Astrocyte (in vitro differentiated cells and primary cell): Measurements from ENCODE around the gene MLNR. TPM values are rescaled to one million over a fixed set of nuclear protein-coding genes. Genes with fewer than 3 reads are reported as not detected.

ENCODE experiments used
- DNase-seq: peaks from one replicate; pipeline ENCODE4 v3.0.0-alpha.2; 2010; ENCODE audit warnings: low read depth
- FAIRE-seq: peaks from 2 replicates; lab custom pipeline; 2011; peaks lifted over from hg19 to GRCh38; lab: Jason Lieb, UNC
- H2AFZ ChIP-seq: 2 replicates; pipeline ENCODE4 v1.6.0; 2012; ENCODE audit warnings: low read depth, low read length, inconsistent platforms
- H3K27ac ChIP-seq: 2 replicates; pipeline ENCODE4 v1.5.1; 2011; ENCODE audit warnings: low read depth, low read length, inconsistent platforms
- H3K27me3 ChIP-seq: 2 replicates; pipeline ENCODE4 v1.6.0; 2011; ENCODE audit warnings: low read length, inconsistent platforms; ENCODE audit not compliant: insufficient read depth
- H3K36me3 ChIP-seq: 2 replicates; pipeline ENCODE4 v1.5.1; 2011; ENCODE audit warnings: low read length, inconsistent platforms; ENCODE audit not compliant: insufficient read depth
- H3K4me1 ChIP-seq: 2 replicates; pipeline ENCODE4 v1.5.1; 2011; ENCODE audit warnings: low read length, inconsistent platforms; ENCODE audit not compliant: insufficient read depth
- H3K4me2 ChIP-seq: 2 replicates; pipeline ENCODE4 v1.6.0; 2012; ENCODE audit warnings: low read length, inconsistent platforms
- H3K4me3 ChIP-seq: 2 replicates; pipeline ENCODE4 v1.5.1; 2011; ENCODE audit warnings: low read depth, mild to moderate bottlenecking, low read length, inconsistent platforms; ENCODE audit not compliant: insufficient read depth
- H3K79me2 ChIP-seq: 2 replicates; pipeline ENCODE4 v1.6.0; 2012; ENCODE audit warnings: mild to moderate bottlenecking, low read length, inconsistent platforms; ENCODE audit not compliant: insufficient read depth
- H3K9ac ChIP-seq: 2 replicates; pipeline ENCODE4 v1.6.0; 2012; ENCODE audit warnings: mild to moderate bottlenecking, low read length, inconsistent platforms
- H3K9me3 ChIP-seq: 2 replicates; pipeline ENCODE4 v1.5.1; 2012; ENCODE audit warnings: low read depth, mild to moderate bottlenecking, low read length, inconsistent platforms; ENCODE audit not compliant: insufficient read depth
- H4K20me1 ChIP-seq: 2 replicates; pipeline ENCODE4 v1.6.0; 2012; ENCODE audit warnings: low read length, inconsistent platforms; ENCODE audit not compliant: insufficient read depth
- H3K27ac Mint-ChIP-seq: one replicate; pipeline ENCODE4 v1.8.0; 2021; ENCODE audit warnings: mild to moderate bottlenecking, mixed read lengths; ENCODE audit not compliant: unreplicated experiment
- H3K27me3 Mint-ChIP-seq: one replicate; pipeline ENCODE4 v1.8.0; 2021; ENCODE audit warnings: low read depth, mixed read lengths; ENCODE audit not compliant: unreplicated experiment
- H3K36me3 Mint-ChIP-seq: one replicate; pipeline ENCODE4 v1.8.0; 2021; ENCODE audit warnings: low read depth, mixed read lengths; ENCODE audit not compliant: unreplicated experiment
- H3K4me1 Mint-ChIP-seq: one replicate; pipeline ENCODE4 v1.8.0; 2021; ENCODE audit warnings: low read depth, mixed read lengths; ENCODE audit not compliant: unreplicated experiment
- H3K4me3 Mint-ChIP-seq: one replicate; pipeline ENCODE4 v1.8.0; 2021; ENCODE audit warnings: mild to moderate bottlenecking, moderate library complexity, mixed read lengths; ENCODE audit not compliant: unreplicated experiment
- H3K9me3 Mint-ChIP-seq: one replicate; pipeline ENCODE4 v1.8.0; 2021; ENCODE audit warnings: mild to moderate bottlenecking, mixed read lengths; ENCODE audit not compliant: unreplicated experiment
- EZH2 ChIP-seq: IDR thresholded peaks from 2 replicates; pipeline ENCODE4 v1.6.1; 2012; ENCODE audit warnings: mild to moderate bottlenecking, low read length, inconsistent platforms; ENCODE audit not compliant: insufficient read depth
- total RNA-seq: library from RNA; stranded (reverse); gene quantifications from 2 replicates; pipeline ENCODE4 v1.2.1, GENCODE V29; 2021
- TF ChIP-seq, protein P1 (sequence below): IDR thresholded peaks from 2 replicates; pipeline ENCODE4 v1.5.1; 2011; ENCODE audit warnings: low read depth, mild to moderate bottlenecking, inconsistent platforms, low read length, moderate library complexity; ENCODE audit not compliant: insufficient read depth

MLNR gene
- total RNA-seq, 1 donor from 2014 or later = not detected

DNA sequence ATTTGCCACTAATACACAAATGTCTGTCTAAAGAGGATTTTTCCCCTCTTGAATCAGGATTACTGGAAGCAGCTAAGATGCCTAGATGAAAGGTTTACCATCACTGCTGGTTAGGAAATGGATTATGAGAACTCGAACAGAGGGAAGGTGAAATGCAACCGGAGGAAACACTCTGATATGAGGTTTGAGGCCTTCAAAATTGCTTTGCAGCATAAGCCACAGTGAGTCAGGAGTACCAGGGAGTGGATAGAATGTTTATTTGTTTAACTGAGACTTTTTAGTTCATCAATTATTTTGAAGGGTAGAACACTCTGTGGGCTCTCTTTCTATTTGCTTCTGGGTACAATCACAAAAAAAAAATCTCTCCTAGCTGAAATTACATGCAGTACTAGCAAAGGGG is 45.7 kb downstream of the MLNR start:
- Histone ChIP-seq H2AFZ (no peak overlapping the region), H3K4me1 (no peaks in the 10 kb centered on the region), H3K27me3 (no peaks in the 10 kb centered on the region), H3K36me3 (no peaks in the 10 kb centered on the region), H3K79me2 (no peaks in the 10 kb centered on the region), H3K4me2 (no peak overlapping the region), H3K4me3 (no peak overlapping the region), H3K9ac (no peak overlapping the region), H3K9me3 (no peaks in the 10 kb centered on the region), H3K27ac (no peak overlapping the region), H4K20me1 (no peaks in the 10 kb centered on the region)
- Mint-ChIP-seq H3K27me3 (no peaks in the 10 kb centered on the region), H3K9me3 (no peaks in the 10 kb centered on the region), H3K4me3 (no peak overlapping the region), H3K36me3 (peaks cover 14% of the 10 kb centered on the region), H3K27ac (no peak overlapping the region), H3K4me1 (peaks cover 2% of the 10 kb centered on the region)
- no peak for FAIRE-seq
- DNase-seq = peak; percentile 75
- no peak for TF ChIP-seq EZH2
- TF ChIP-seq, protein P1, sequence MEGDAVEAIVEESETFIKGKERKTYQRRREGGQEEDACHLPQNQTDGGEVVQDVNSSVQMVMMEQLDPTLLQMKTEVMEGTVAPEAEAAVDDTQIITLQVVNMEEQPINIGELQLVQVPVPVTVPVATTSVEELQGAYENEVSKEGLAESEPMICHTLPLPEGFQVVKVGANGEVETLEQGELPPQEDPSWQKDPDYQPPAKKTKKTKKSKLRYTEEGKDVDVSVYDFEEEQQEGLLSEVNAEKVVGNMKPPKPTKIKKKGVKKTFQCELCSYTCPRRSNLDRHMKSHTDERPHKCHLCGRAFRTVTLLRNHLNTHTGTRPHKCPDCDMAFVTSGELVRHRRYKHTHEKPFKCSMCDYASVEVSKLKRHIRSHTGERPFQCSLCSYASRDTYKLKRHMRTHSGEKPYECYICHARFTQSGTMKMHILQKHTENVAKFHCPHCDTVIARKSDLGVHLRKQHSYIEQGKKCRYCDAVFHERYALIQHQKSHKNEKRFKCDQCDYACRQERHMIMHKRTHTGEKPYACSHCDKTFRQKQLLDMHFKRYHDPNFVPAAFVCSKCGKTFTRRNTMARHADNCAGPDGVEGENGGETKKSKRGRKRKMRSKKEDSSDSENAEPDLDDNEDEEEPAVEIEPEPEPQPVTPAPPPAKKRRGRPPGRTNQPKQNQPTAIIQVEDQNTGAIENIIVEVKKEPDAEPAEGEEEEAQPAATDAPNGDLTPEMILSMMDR = no peak

- Histone ChIP-seq H3K4me1 (no peaks in the 10 kb centered on the region), H4K20me1 (no peaks in the 10 kb centered on the region), H3K27ac (no peak overlapping the region), H3K9me3 (no peaks in the 10 kb centered on the region), H3K36me3 (no peaks in the 10 kb centered on the region), H3K4me2 (no peak overlapping the region), H3K79me2 (no peaks in the 10 kb centered on the region), H3K9ac (no peak overlapping the region), H3K4me3 (no peak overlapping the region), H2AFZ (no peak overlapping the region), H3K27me3 (no peaks in the 10 kb centered on the region)
- Mint-ChIP-seq H3K4me3 (no peak overlapping the region), H3K4me1 (no peaks in the 10 kb centered on the region), H3K27me3 (no peaks in the 10 kb centered on the region), H3K9me3 (no peaks in the 10 kb centered on the region), H3K36me3 (peaks cover 5% of the 10 kb centered on the region), H3K27ac (no peak overlapping the region)
- TF ChIP-seq, protein P1 = no peak
- no peak for TF ChIP-seq EZH2
- DNase-seq = no peak
- no peak for FAIRE-seq
These were observed 51.1 kb downstream of the MLNR start for GRCh38 chr13:49271264-49271663.

Other genes with a start within 250 kb of the MLNR start
- gene FNDC3A, start 244.4 kb upstream of the MLNR start, total RNA-seq = 81.2 and 82.6 TPM in 2 replicates
- 7.0 and 7.2 TPM in 2 replicates for gene CDADC1, start 27.6 kb downstream of the MLNR start, total RNA-seq
- gene CAB39L, start 223.7 kb downstream of the MLNR start, total RNA-seq = 13.2 and 13.7 TPM in 2 replicates
- 5.6 and 5.8 TPM in 2 replicates for gene SETDB2, start 223.9 kb downstream of the MLNR start, total RNA-seq